ENCODE measurements around the gene HIP1.
"Not testable (repeated sequence)": the region's sequence is repeated elsewhere in the genome, so short reads cannot be mapped to it uniquely, and the experiment has no call there.

Gene HIP1

GRCh38 chr7:75591467-75592255, 147.1 kb downstream of the HIP1 start:
- in situ Hi-C loops (cut with HindIII; ENCODE audit: low sequenced_read_pairs): loop anchor here (25.0 kb wide), 1 partner anchor 171 kb away; the partner anchor contains the start of gene CCL26

GRCh38 chr7:75590373-75591005, 148.3 kb downstream of the HIP1 start:
- in situ Hi-C loops (cut with HindIII; ENCODE audit: low sequenced_read_pairs): loop anchor here (25.0 kb wide), 1 partner anchor 172 kb away; the partner anchor contains the start of gene CCL26

GRCh38 chr7:75584354-75584753, 154.4 kb downstream of the HIP1 start:
- in situ Hi-C loops (cut with HindIII; ENCODE audit: low sequenced_read_pairs): loop anchor here (25.0 kb wide), 1 partner anchor 178 kb away; the partner anchor contains the start of gene CCL26

GRCh38 chr7:75583255-75583654, 155.5 kb downstream of the HIP1 start:
- in situ Hi-C loops (cut with HindIII; ENCODE audit: low sequenced_read_pairs): loop anchor here (25.0 kb wide), 1 partner anchor 179 kb away; the partner anchor contains the start of gene CCL26

GRCh38 chr7:75579899-75580298, 158.8 kb downstream of the HIP1 start:
- in situ Hi-C loops (cut with HindIII; ENCODE audit: low sequenced_read_pairs): loop anchor here (25.0 kb wide), 1 partner anchor 182 kb away; the partner anchor contains the start of gene CCL26

GRCh38 chr7:75578081-75578480, 160.7 kb downstream of the HIP1 start:
- in situ Hi-C loops (cut with HindIII; ENCODE audit: low sequenced_read_pairs): loop anchor here (25.0 kb wide), 1 partner anchor 184 kb away; the partner anchor contains the start of gene CCL26

- in situ Hi-C loops (cut with HindIII; ENCODE audit: low sequenced_read_pairs): loop anchor here (25.0 kb wide), 1 partner anchor 187 kb away; the partner anchor contains the start of gene CCL26
Observed at GRCh38 chr7:75575488-75576121, 163.1 kb downstream of the HIP1 start.

- in situ Hi-C loops (cut with HindIII; ENCODE audit: low sequenced_read_pairs): no loop called here
Observed at GRCh38 chr7:75573477-75574019, 165.2 kb downstream of the HIP1 start.

GRCh38 chr7:75572814-75573213, 165.9 kb downstream of the HIP1 start:
- in situ Hi-C loops (cut with HindIII; ENCODE audit: low sequenced_read_pairs): no loop called here

GRCh38 chr7:75572396-75572795, 166.3 kb downstream of the HIP1 start:
- in situ Hi-C loops (cut with HindIII; ENCODE audit: low sequenced_read_pairs): no loop called here

GRCh38 chr7:75571209-75571608, 167.5 kb downstream of the HIP1 start:
- in situ Hi-C loops (cut with HindIII; ENCODE audit: low sequenced_read_pairs): no loop called here

- in situ Hi-C loops (cut with HindIII; ENCODE audit: low sequenced_read_pairs): not testable (repeated sequence)
Observed at GRCh38 chr7:75569629-75570282, 169.0 kb downstream of the HIP1 start.

GRCh38 chr7:75567948-75568595, 170.7 kb downstream of the HIP1 start:
- in situ Hi-C loops (cut with HindIII; ENCODE audit: low sequenced_read_pairs): no loop called here

- in situ Hi-C loops (cut with HindIII; ENCODE audit: low sequenced_read_pairs): no loop called here
Observed at GRCh38 chr7:75565132-75565837, 173.5 kb downstream of the HIP1 start.

- in situ Hi-C loops (cut with HindIII; ENCODE audit: low sequenced_read_pairs): no loop called here
Observed at GRCh38 chr7:75563171-75563570, 175.6 kb downstream of the HIP1 start.

- in situ Hi-C loops (cut with HindIII; ENCODE audit: low sequenced_read_pairs): no loop called here
Observed at GRCh38 chr7:75559976-75560365, 178.8 kb downstream of the HIP1 start.

GRCh38 chr7:75559355-75559975, 179.3 kb downstream of the HIP1 start:
- in situ Hi-C loops (cut with HindIII; ENCODE audit: low sequenced_read_pairs): no loop called here

GRCh38 chr7:75556835-75557234, 181.9 kb downstream of the HIP1 start:
- in situ Hi-C loops (cut with HindIII; ENCODE audit: low sequenced_read_pairs): not testable (repeated sequence)

- in situ Hi-C loops (cut with HindIII; ENCODE audit: low sequenced_read_pairs): no loop called here
Observed at GRCh38 chr7:75555736-75556135, 183.0 kb downstream of the HIP1 start.

All from endothelial cell of hepatic sinusoid (primary cell).